Vagina (tissue), 2 donors: ENCODE results near the gene TNNC2.

Experiments
- POLR2A ChIP-seq, 2 donors: fragments of 450-650 bp; IDR thresholded peaks; one replicate each; pipeline ENCODE4 v1.6.1; 2017; ENCODE audit warnings: antibody characterized with exemption in 2 of 2, mild to moderate bottlenecking in 2 of 2, moderate library complexity in 2 of 2
- POLR2AphosphoS5 ChIP-seq, 2 donors: sonication (generic); formaldehyde crosslinking; IDR thresholded peaks; one replicate each; pipeline ENCODE4 v1.9.0; 2017; ENCODE audit warnings: antibody characterized with exemption in 2 of 2, mild to moderate bottlenecking in 2 of 2, low read depth in 1 of 2; ENCODE audit not compliant: insufficient read depth in 1 of 2
- TF ChIP-seq, protein P1 (sequence below), 3 experiments: fragments of 450-650 bp in 2 of 3; fragments of 200-600 bp in 1 of 3; sonication (generic) in 1 of 3; IDR thresholded peaks; one replicate each; pipeline ENCODE4 v1.5.1; 2017 to 2019; ENCODE audit warnings: antibody characterized with exemption in 3 of 3, mild to moderate bottlenecking in 2 of 3, moderate library complexity in 2 of 3

DNA sequence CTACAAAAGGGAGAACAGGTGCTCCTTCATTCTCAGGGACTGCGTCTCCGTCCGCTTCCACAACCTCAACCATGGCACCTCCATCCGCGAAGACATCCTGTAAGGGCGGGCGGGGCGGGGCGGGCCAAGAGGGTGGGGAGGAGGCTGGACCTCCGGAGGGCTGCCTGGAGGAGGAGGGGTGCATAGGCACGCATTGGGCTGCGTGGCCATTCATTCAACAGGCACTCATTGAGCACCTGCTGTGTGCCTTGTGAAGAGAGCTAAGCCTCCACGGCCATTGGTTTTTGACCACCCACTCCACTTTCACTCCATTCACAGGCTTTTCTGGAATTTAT lies 30.7 kb upstream of the TNNC2 start:
- TF ChIP-seq, protein P1, sequence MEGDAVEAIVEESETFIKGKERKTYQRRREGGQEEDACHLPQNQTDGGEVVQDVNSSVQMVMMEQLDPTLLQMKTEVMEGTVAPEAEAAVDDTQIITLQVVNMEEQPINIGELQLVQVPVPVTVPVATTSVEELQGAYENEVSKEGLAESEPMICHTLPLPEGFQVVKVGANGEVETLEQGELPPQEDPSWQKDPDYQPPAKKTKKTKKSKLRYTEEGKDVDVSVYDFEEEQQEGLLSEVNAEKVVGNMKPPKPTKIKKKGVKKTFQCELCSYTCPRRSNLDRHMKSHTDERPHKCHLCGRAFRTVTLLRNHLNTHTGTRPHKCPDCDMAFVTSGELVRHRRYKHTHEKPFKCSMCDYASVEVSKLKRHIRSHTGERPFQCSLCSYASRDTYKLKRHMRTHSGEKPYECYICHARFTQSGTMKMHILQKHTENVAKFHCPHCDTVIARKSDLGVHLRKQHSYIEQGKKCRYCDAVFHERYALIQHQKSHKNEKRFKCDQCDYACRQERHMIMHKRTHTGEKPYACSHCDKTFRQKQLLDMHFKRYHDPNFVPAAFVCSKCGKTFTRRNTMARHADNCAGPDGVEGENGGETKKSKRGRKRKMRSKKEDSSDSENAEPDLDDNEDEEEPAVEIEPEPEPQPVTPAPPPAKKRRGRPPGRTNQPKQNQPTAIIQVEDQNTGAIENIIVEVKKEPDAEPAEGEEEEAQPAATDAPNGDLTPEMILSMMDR (IDR thresholded peaks at IDR 0.05): no peak
- TF ChIP-seq POLR2AphosphoS5 (IDR thresholded peaks at IDR 0.05; ENCODE audit: insufficient read depth in 1 of 2, low read depth in 1 of 2): no peak
- no peak for TF ChIP-seq POLR2A (IDR thresholded peaks at IDR 0.05)
